Retinal pigment epithelial cell (primary cell): ENCODE results near the gene PYGL.

Experiments
- DNase-seq: peaks from one replicate; pipeline ENCODE4 v3.0.0-alpha.2; 2010; ENCODE audit warnings: low read depth
- H3K4me3 ChIP-seq: 2 replicates; pipeline ENCODE4 v1.5.1; 2011; ENCODE audit warnings: mild to moderate bottlenecking, low read length, control low read depth, moderate library complexity
- CTCF ChIP-seq: conservative IDR thresholded peaks from 2 replicates; pipeline ENCODE4 v1.5.1; 2011; ENCODE audit warnings: low read depth, low read length, control low read depth, inconsistent platforms

The PYGL gene

GRCh38 chr14:50865391-50866076 is 78.7 kb downstream of the PYGL start:
- no peak overlapping the region for H3K4me3 ChIP-seq
- no peak for TF ChIP-seq CTCF
- DNase-seq = no peak

GRCh38 chr14:50864946-50865345 is 79.3 kb downstream of the PYGL start:
- no peak for DNase-seq
- no peak overlapping the region for H3K4me3 ChIP-seq
- no peak for TF ChIP-seq CTCF

- DNase-seq = no peak
- no peak for TF ChIP-seq CTCF
- H3K4me3 ChIP-seq = no peak overlapping the region
Measured at GRCh38 chr14:50864237-50864636, 80.0 kb downstream of the PYGL start.

GRCh38 chr14:50862036-50862570 is 82.2 kb downstream of the PYGL start:
- no peak overlapping the region for H3K4me3 ChIP-seq
- TF ChIP-seq CTCF = no peak
- no peak for DNase-seq

- peak overlapping the region; percentile 62 for H3K4me3 ChIP-seq
- peak; percentile 78 for TF ChIP-seq CTCF
- DNase-seq = peak; percentile 44
Measured at GRCh38 chr14:50860478-50861086, 83.7 kb downstream of the PYGL start.

GRCh38 chr14:50859296-50859624 is 85.0 kb downstream of the PYGL start:
- TF ChIP-seq CTCF = no peak
- DNase-seq = no peak
- H3K4me3 ChIP-seq = peak overlapping the region; percentile 62

GRCh38 chr14:50856660-50857059 is 87.6 kb downstream of the PYGL start:
- no peak overlapping the region for H3K4me3 ChIP-seq
- no peak for TF ChIP-seq CTCF
- DNase-seq = no peak
